Activated CD4-positive, alpha-beta memory T cell treated with anti-CD3 and anti-CD28 coated beads, Interleukin-2, amount 10 ng/mL, durations not matched to agents 7 days and 5 days (primary cell): ENCODE data around the gene HSPG2. TPM values are rescaled to one million over a fixed set of nuclear protein-coding genes. Genes with fewer than 3 reads are reported as not detected.

Source experiments
- CTCF ChIA-PET: fragments of 350-600 bp; sonication (Branson Sonifier 250); formaldehyde crosslinking; loops from one replicate; lab custom pipeline; 2021; ENCODE audit warnings: antibody characterized with exemption, inconsistent platforms; lab: Charles Lee
- POLR2A ChIA-PET: fragments of 350-600 bp; sonication (Branson Sonifier 250); formaldehyde crosslinking; loops from one replicate; lab custom pipeline; 2021; ENCODE audit warnings: antibody characterized with exemption; lab: Charles Lee
- DNase-seq: peaks from one replicate; pipeline ENCODE4 v3.0.0-alpha.2; 2020
- H3K27ac Mint-ChIP-seq: one replicate; pipeline ENCODE4 v1.8.0; 2021; ENCODE audit warnings: mild to moderate bottlenecking, mixed read lengths
- H3K27me3 Mint-ChIP-seq: one replicate; pipeline ENCODE4 v1.8.0; 2021; ENCODE audit warnings: mixed read lengths
- H3K36me3 Mint-ChIP-seq: one replicate; pipeline ENCODE4 v1.8.0; 2021; ENCODE audit warnings: low read depth, mixed read lengths
- H3K4me1 Mint-ChIP-seq: one replicate; pipeline ENCODE4 v1.8.0; 2021; ENCODE audit warnings: mixed read lengths
- H3K4me3 Mint-ChIP-seq: one replicate; pipeline ENCODE4 v1.8.0; 2021; ENCODE audit warnings: mild to moderate bottlenecking, mixed read lengths
- H3K9me3 Mint-ChIP-seq: one replicate; pipeline ENCODE4 v1.8.0; 2021; ENCODE audit warnings: mixed read lengths
- total RNA-seq, 2 experiments: library from RNA; stranded (reverse); gene quantifications; one replicate each; pipeline ENCODE4 v1.2.3, GENCODE V29; 2021

HSPG2 gene
- total RNA-seq, 2 experiments from 2014 or later = 1.0 to 1.2 TPM

DNA sequence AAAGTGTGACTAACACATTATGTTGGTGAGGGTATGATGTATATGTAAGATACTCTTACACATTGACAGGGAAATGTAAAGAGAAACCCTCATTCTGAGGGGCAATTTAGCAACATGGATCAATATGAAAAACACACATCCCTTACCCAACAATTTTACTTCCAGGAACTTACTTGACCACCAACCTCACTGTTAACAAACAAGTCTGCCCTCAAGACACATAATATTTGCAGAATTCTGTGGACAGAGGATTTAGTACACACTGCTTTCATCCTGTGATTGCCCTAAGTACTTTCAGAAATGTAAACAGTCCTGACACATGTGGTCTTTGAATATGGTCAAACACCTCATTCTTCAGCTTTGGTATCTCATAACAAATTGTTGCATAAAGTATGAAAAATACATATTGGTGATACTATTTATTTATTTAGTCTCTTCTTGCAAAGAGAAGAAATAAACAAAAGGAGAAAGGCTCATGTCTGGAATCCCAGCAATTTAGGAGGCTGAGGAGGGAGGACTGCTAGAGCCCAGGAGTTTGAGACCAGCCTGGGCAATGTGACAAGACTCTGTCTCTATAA, 161.0 kb downstream of the HSPG2 start:
- H3K9me3 Mint-ChIP-seq = no peaks in the 10 kb centered on the region
- ChIA-PET POLR2A (no interaction called here), CTCF (no interaction called here)
- DNase-seq = no peak
- H3K27me3 Mint-ChIP-seq = no peaks in the 10 kb centered on the region
- no peak overlapping the region for H3K4me3 Mint-ChIP-seq
- H3K36me3 Mint-ChIP-seq = peaks cover 21% of the 10 kb centered on the region
- H3K27ac Mint-ChIP-seq = peak overlapping the region; percentile 56
- peaks cover 63% of the 10 kb centered on the region for H3K4me1 Mint-ChIP-seq

DNA sequence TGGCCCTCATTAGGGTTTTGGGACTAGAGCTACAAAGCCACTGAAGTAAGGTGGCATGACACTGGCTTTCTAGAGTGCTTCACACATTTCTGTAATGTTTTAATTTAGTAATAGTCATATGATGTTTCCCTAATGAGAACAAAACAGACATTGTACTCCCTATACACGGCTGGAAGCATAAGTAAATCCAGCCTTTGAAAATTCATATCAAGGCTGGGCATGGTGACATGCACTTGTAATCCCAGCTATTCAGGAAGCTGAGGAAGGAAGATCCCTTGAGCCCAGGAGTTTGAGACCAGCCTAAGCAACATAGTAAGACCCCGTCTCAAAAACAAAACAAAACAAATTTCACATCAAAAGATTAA, 161.6 kb downstream of the HSPG2 start:
- peaks cover 21% of the 10 kb centered on the region for H3K36me3 Mint-ChIP-seq
- H3K9me3 Mint-ChIP-seq = no peaks in the 10 kb centered on the region
- peak overlapping the region; percentile 56 for H3K27ac Mint-ChIP-seq
- CTCF ChIA-PET = no interaction called here
- peaks cover 63% of the 10 kb centered on the region for H3K4me1 Mint-ChIP-seq
- no peaks in the 10 kb centered on the region for H3K27me3 Mint-ChIP-seq
- no peak for DNase-seq
- POLR2A ChIA-PET = no interaction called here
- no peak overlapping the region for H3K4me3 Mint-ChIP-seq

DNA sequence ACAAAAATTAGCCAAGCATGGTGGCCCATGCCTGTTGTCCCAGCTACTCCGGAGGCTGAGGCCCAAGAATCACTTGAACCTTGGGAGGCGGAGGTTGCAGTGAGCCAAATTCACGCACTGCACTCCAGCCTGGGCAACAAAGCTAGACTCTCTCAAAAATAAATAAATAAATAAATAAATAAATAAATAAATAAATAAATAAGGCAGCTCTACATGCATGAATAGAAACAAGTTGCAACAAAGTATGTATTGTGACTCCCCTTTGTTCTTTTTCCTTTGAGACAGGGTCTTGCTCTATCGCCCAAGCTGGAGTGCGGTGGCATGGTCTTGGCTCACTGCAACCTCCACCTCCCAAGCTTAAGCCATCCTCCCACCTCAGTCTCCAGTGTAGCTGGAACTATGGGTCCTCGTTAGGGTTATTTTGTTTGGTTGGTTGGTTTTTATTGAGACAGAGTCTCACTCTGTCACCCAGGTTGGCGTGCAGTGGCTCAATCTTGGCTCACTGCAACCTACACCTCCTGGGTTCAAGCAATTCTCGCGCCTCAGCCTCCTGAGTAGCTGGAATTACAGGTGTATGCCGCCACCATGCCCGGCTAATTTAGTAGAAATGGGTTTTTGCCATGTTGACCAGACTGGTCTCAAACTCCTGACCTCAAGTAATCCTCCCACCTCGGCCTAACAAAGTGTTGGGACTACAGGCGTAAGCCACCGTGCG, 162.1 kb downstream of the HSPG2 start:
- no peak overlapping the region for H3K4me3 Mint-ChIP-seq
- H3K36me3 Mint-ChIP-seq = peaks cover 20% of the 10 kb centered on the region
- ChIA-PET POLR2A (interaction anchor here (1.4 to 3.0 kb wide), 2 partner anchors 8 to 250 kb away, joined by 4 to 21 read pairs; partner anchors contain the start of gene USP48), CTCF (no interaction called here)
- no peaks in the 10 kb centered on the region for H3K9me3 Mint-ChIP-seq
- H3K4me1 Mint-ChIP-seq = peaks cover 61% of the 10 kb centered on the region
- no peak overlapping the region for H3K27ac Mint-ChIP-seq
- H3K27me3 Mint-ChIP-seq = no peaks in the 10 kb centered on the region
- no peak for DNase-seq

DNA sequence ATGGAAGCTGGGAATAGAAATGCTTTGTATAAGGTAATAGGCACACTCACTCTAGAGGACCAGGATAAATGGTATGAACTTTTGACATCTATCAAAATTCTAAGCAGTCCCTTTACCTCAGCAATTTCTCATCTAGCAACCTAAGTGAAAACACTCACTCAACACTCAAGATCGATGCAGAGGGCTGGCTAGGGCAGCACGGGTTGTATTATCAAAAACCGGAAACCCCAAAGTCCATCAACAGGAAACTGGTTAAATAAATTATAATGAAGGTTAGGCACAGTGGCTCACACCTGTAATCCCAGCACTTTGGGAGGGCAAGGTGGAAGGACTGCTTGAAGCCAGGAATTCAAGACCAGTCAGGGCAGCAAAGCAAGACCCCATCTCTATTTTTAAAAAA, 163.5 kb downstream of the HSPG2 start:
- no peak overlapping the region for H3K4me3 Mint-ChIP-seq
- peaks cover 64% of the 10 kb centered on the region for H3K4me1 Mint-ChIP-seq
- ChIA-PET POLR2A (interaction anchor here (1.4 to 3.0 kb wide), 2 partner anchors 9 to 251 kb away, joined by 4 to 21 read pairs; partner anchors contain the start of gene USP48), CTCF (interaction anchor here (1.1 kb wide), 1 partner anchor 8 kb away, joined by 3 read pairs; no protein-coding TSS in a partner anchor)
- DNase-seq = peak; percentile 41
- H3K27ac Mint-ChIP-seq = peak overlapping the region; percentile 71
- no peaks in the 10 kb centered on the region for H3K9me3 Mint-ChIP-seq
- no peaks in the 10 kb centered on the region for H3K27me3 Mint-ChIP-seq
- peaks cover 24% of the 10 kb centered on the region for H3K36me3 Mint-ChIP-seq

Other genes with a start within 250 kb of the HSPG2 start
- gene USP48, start 154.2 kb downstream of the HSPG2 start, total RNA-seq = 10 to 100 TPM; 80.1 to 81.8 TPM
- not detected for gene LDLRAD2, start 125.0 kb downstream of the HSPG2 start, total RNA-seq
- gene CELA3B, start 39.7 kb upstream of the HSPG2 start, total RNA-seq = not detected
- not detected for gene CELA3A, start 64.3 kb upstream of the HSPG2 start, total RNA-seq
- gene CDC42, start 115.4 kb upstream of the HSPG2 start, total RNA-seq = 100 to 1,000 TPM; 377 to 388 TPM
- gene WNT4, start 205.8 kb upstream of the HSPG2 start, total RNA-seq = not detected